CD4-positive, alpha-beta T cell treated with Interleukin-4 for 4 hours (primary cell): ENCODE measurements around the gene OR8B3.

Experiments used
- DNase-seq: peaks from one replicate; pipeline ENCODE4 v3.0.0-alpha.2; 2020

The OR8B3 gene

DNA sequence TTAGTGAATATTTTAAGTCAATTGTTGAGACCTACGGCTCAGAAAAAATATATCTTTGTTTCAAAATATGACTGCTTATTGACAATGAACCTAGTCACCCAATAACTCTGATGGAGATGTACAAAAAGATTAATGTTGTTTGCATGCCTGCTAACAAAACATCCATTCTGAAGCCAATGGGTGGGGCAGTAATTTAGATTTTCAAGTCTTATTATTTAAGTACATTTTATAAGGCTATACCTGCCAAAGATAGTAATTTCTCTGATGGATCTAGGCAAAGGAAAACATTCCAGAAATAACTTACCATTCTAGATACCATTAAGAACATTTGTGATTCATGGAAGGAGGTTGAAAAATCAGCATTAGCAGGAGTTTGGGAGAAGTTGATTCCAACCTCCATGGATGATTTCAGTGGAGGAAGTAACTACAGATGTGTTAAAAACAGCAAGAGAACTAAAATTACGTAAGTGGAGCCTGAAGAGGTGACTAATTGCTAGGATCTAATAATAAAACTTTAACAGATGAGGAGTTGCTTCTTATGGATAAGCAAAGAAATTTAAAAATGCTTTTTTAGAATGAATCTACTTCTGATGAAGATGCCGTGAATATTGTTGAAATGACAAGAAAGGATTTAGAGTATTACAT is 52.4 kb downstream of the OR8B3 start:
- no peak for DNase-seq
